T-helper 2 cell treated with Interferon-gamma antibody and Interleukin-4, amounts not matched to agents 100 ng/mL and 5 ng/mL, for 36 hours (primary cell): ENCODE measurements around the gene MLH3. TPM values are rescaled to one million over a fixed set of nuclear protein-coding genes. Genes with fewer than 3 reads are reported as not detected.

Experiments
- intact Hi-C: fragments of 100-400 bp; cut with micrococcal nuclease; formaldehyde crosslinking; loops from one replicate; pipeline ENCODE4 v1.15.1; 2023
- total RNA-seq: library from RNA; stranded (reverse); gene quantifications from 2 replicates; pipeline ENCODE4 v1.2.3, GENCODE V29; 2022

Gene MLH3
- total RNA-seq, 1 donor from 2014 or later, result 23.7 TPM

DNA sequence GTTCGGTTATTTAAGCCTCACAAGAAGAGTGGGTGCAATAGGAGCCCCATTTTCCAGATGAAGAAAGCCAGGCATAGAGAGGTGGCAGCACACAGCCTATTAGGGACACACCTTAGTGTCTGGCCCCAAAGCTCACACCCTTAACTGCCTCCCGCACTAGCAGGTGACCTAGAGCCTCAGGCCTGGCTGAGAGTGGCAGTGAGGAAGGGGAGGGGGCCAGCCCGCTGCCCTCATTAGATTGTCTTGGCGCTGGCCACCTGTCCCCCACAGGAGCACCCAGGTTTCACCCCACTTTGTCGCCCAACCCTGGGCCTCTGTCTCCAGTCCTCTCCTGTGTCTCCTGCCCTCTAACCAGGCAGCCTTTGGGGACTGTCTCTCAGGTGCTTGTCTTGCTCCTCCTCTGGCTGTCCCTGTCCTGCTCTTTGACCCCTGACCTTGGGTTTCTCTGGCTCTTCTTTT is 77.3 kb downstream of the MLH3 start:
- intact Hi-C loops, result no loop called here

DNA sequence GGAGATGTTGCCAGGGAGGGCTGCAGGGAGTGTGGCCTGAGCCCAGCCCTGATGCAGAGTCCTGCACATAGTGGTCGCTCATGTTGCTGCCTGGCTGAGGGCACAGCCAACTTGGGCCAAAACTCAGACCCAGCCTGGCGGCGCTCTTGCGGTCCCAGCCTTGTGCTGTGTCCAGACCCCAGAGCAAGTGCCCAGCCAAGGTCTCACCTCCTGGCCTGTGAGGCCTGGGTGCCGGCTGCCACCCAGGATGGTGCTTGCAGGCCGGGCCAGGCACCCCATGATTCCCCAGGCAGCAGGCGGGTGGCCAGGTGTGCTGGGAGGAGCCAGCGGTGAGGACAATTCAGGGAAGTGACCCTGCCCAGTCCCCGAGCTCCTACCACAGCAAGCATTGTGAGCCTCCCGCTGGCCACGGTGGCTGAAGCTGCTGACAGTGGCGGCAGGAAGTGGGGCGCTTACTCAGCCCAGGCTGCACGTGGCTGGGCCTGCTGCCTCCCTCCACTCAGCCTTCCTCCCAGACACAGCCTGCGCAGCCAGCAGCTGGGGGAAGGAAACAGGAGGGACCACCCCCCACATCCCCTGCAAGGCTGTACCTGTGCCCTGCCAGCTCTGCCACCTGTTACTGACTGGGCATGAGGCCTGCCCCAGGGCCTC is 78.1 kb downstream of the MLH3 start:
- intact Hi-C loops, result no loop called here

DNA sequence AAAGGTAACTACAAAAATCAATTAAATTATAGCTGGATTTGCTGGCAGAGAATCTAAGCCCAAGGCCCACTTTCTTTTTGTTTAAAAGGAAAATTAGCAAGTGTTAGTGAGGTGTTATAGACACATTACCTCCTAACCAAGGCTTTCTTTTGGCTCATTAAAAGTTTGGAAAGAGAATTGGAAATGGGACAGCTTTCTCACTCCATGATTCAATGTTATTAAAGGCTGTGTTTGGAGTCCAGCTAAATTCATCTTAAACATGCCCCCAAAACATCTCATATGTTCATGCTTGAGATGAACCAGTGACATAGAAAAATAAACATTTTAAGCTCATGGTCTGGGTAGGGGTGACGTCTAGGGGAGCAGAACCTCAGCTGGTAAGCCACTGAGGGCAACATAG is 82.5 kb downstream of the MLH3 start:
- intact Hi-C loops, result no loop called here

DNA sequence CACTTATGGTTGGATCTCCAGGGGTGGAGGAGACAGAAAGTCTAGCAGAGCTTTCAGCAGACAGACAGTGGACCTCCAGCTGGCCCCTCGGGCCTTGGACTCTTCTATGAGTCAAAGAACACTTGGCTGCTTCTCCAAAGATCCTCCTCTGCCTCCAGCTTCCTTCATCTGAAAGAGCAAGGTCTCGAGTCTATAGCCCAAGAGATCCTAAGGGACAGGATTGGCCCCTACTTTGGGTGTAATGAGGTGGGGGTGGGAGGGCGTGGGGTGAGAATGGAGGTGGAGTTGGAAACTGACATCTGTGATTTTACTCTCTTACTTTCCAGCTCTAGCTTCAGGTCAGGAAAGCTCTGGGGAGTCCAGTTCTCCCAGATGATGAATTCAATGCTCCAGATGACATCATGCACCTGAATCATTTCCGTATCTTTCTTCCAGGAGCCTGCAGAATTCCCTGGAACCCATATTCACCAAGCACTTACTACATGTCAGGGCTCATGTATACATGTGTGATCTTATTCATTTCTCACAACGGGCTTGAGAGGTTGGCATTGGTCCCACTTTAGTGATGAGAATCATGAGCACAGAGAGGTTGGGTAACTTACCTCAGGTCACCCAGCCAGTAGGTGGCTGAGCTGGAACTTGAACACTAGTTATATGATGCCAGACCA is 85.6 kb downstream of the MLH3 start:
- intact Hi-C loops, result no loop called here

DNA sequence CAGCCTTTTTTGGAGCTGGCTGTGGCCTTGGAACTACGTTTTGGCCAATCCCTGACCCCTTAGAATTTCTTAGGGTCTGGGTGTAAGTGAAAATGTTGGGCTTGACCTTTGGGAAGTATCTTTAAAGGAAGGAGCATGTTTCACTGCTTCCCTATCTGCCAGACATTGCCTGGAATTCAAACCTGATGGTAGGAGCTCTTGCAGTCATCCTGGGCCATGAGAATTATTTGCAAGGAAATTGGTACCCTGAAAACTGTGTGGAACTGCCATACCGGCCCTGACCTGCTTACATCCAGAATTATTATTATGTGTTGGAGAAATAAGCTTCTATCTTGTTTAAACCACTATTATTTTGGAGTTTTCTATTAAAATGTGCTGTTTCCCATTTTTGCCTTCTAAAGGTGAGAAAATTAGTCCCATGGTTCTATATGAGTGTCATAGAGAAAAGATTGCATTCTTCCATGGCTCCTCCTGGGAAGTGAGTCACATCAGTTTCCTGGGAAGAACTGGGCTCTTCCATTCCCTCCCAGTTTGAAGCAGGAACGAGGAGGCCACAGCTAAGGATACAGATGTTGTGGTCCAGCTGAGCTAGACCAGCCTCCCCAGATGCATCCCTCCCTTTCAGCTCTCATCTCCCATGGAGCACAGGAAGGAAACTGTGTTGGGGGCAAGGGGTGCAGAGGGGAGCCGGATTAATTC is 86.3 kb downstream of the MLH3 start:
- intact Hi-C loops, result no loop called here

Other genes starting within 250 kb of the MLH3 start
- not detected in 2 replicates for gene PROX2, start 175.3 kb downstream of the MLH3 start, total RNA-seq
- 93.7 and 94.6 TPM in 2 replicates for gene DLST, start 169.6 kb downstream of the MLH3 start, total RNA-seq
- gene RPS6KL1, start 128.2 kb downstream of the MLH3 start, total RNA-seq, result 9.4 and 11.3 TPM in 2 replicates
- gene PGF, start 95.9 kb downstream of the MLH3 start, total RNA-seq, result 0.14 and 0.20 TPM in 2 replicates
- gene EIF2B2, start 48.5 kb downstream of the MLH3 start, total RNA-seq, result 47.6 TPM in 2 replicates
- gene ACYP1, start 12.6 kb upstream of the MLH3 start, total RNA-seq, result 45.4 and 50.1 TPM in 2 replicates
- 1.7 and 1.8 TPM in 2 replicates for gene ZC2HC1C, start 18.2 kb upstream of the MLH3 start, total RNA-seq
- gene NEK9, start 75.6 kb upstream of the MLH3 start, total RNA-seq, result 67.6 and 69.5 TPM in 2 replicates
- 237 and 240 TPM in 2 replicates for gene TMED10, start 125.1 kb upstream of the MLH3 start, total RNA-seq
- gene FOS, start 227.4 kb upstream of the MLH3 start, total RNA-seq, result 3.6 and 4.3 TPM in 2 replicates